Transverse colon (tissue), 4 donors: Measurements from ENCODE around the gene JDP2. TPM values are rescaled to one million over a fixed set of nuclear protein-coding genes. Genes with fewer than 3 reads are reported as not detected.

Experiments used
- DNase-seq: peaks from one replicate; pipeline ENCODE4 v3.0.0-alpha.2; 2019
- H3K27ac ChIP-seq, 4 donors: fragments of 200-600 bp; sonication (generic); 2 replicates each; pipeline ENCODE4 v1.5.1; 2016 to 2018; ENCODE audit warnings: inconsistent platforms in 4 of 4
- H3K27me3 ChIP-seq: fragments of 200-600 bp; sonication (generic); 2 replicates; pipeline ENCODE4 v1.5.1; 2017; ENCODE audit warnings: inconsistent platforms
- H3K36me3 ChIP-seq, 4 donors: fragments of 200-600 bp; sonication (generic); 2 replicates each; pipeline ENCODE4 v1.5.1; 2017 to 2019; ENCODE audit warnings: inconsistent platforms in 4 of 4
- H3K4me1 ChIP-seq, 4 donors: fragments of 200-600 bp; sonication (generic); 2 replicates each; pipeline ENCODE4 v1.5.1; 2017 to 2020; ENCODE audit warnings: inconsistent platforms in 4 of 4
- H3K4me3 ChIP-seq, 4 donors: fragments of 200-600 bp; sonication (generic); 1 replicate in 1 of 4; 2 replicates in 3 of 4; pipeline versions ENCODE4 v1.5.1 to v1.6.1; 2017 to 2019; ENCODE audit warnings: inconsistent platforms in 4 of 4
- H3K9me3 ChIP-seq, 2 donors: fragments of 200-600 bp; sonication (generic); 2 replicates each; pipeline ENCODE4 v1.5.1; 2017 to 2019; ENCODE audit warnings: inconsistent platforms in 2 of 2
- CTCF ChIP-seq, 5 experiments: fragments of 200-600 bp in 3 of 5; fragments of 450-650 bp in 2 of 5; sonication (generic) in 3 of 5; IDR thresholded peaks; 1 replicate in 2 of 5; 2 replicates in 3 of 5; pipeline ENCODE4 v1.5.1; 2016 to 2017; ENCODE audit warnings: antibody characterized with exemption in 5 of 5, inconsistent platforms in 3 of 5, mild to moderate bottlenecking in 2 of 5, moderate library complexity in 1 of 5
- EP300 ChIP-seq: sonication (generic); formaldehyde crosslinking; IDR thresholded peaks from one replicate; pipeline ENCODE4 v1.6.1; 2017; ENCODE audit warnings: antibody characterized with exemption, low read depth
- POLR2A ChIP-seq: fragments of 450-650 bp; IDR thresholded peaks from one replicate; pipeline ENCODE4 v1.6.1; 2016; ENCODE audit warnings: antibody characterized with exemption, mild to moderate bottlenecking, moderate library complexity
- POLR2AphosphoS5 ChIP-seq, 3 donors: sonication (generic); formaldehyde crosslinking; IDR thresholded peaks; one replicate each; pipeline ENCODE4 v1.6.1; 2016; ENCODE audit warnings: antibody characterized with exemption in 3 of 3
- WGBS, 2 donors: methylation state at CpG; one replicate each; pipeline ENCODE4 v1.1.5; 2018; ENCODE audit warnings: low coverage in 1 of 2; 5-methylcytosine and 5-hydroxymethylcytosine counted together
- in situ Hi-C, 4 donors: fragments of 200-750 bp; cut with MboI; loops; one replicate each; pipeline versions ENCODE4 v1.15.0 to v1.15.1; 2017; ENCODE audit warnings: low sequenced_read_pairs in 3 of 4, low pct_ligation_motif_present in 1 of 4, low pct_unique_long_range_greater_than_20kb in 1 of 4
- intact Hi-C: fragments of 100-400 bp; cut with DNase I; formaldehyde crosslinking; loops from one replicate; pipeline ENCODE4 v1.15.1; 2023; ENCODE audit warnings: low total_unique reads
- total RNA-seq, 4 donors: library from RNA; depleted of rRNA; stranded (reverse); fragments of >200 nt; gene quantifications; one replicate each; pipeline ENCODE4 v1.1.0, GENCODE V29; 2016

The JDP2 gene
- total RNA-seq, 4 donors from 2014 or later: 49.2 to 108 (median 57.8) TPM

GRCh38 chr14:75427126-75427481 lies 718 bp upstream of the JDP2 start:
- intact Hi-C loops (no loop called here), in situ Hi-C loops (no loop called here)
- WGBS, 2 donors: 23% methylated on average over 6 of the region's 15 CpGs; no CpG with 5 or more reads in 1 of the 2 donors
- H3K36me3 ChIP-seq: no peaks in the 10 kb centered on the region
- H3K27ac ChIP-seq: peak overlapping the region; percentile 90 to 95 (median 92)
- H3K27me3 ChIP-seq: no peaks in the 10 kb centered on the region
- peak; percentile 33 for DNase-seq
- H3K4me1 ChIP-seq: peaks cover 28 to 49% (median 39%) of the 10 kb centered on the region in 4 donors
- peak overlapping the region; percentile 23 to 89 (median 66) for H3K4me3 ChIP-seq
- no peaks in the 10 kb centered on the region for H3K9me3 ChIP-seq
- TF ChIP-seq EP300 (no peak), POLR2AphosphoS5 (IDR thresholded peaks at IDR 0.05) (no peak), CTCF (IDR thresholded peaks at IDR 0.05) (no peak), POLR2A (no peak)

DNA sequence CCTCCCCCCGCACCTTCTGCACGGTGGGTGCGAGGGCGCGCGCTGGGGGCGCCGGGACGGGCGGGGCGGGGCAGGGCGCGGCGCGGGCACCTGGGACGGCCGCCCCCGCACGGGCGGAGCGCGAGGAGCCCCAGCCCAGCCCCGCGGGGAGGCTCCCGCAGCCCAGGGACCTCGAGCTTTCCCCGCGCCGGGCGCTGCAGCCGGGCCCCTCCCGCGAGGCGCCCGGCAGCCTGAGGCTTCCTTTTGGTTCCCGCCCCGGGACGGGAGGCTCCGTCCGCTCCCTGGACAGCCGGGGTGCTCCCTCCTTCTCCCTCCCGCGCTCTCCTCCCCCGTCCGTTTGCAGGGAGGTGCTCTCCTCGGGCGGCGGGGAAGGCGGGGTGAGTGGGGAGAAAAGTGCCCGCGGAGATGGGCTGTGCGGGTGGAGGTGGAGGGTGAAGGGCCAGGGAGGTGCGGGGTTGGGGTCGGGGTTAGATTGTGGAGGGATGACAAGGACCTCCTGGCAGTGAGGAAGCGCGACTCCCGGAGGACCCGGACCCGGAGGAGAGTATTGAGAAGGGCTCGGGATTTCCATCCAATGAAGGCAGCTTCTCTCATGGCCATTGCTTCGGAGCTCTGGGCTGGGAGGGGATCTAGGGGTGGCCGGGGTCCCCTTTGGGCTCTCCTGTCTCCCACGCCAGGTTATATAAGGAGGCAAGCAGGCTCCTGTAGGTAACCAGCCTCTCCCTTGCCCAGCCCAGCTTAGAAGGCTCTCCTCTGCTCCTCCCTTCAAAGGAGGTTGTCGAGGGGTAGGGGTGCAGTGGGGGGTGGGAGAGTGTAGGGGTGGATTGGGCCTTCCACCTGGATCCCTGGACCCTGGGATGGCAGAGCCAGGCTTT lies 645 bp downstream of the JDP2 start:
- peak; percentile 63 for DNase-seq
- Histone ChIP-seq H3K27me3 (no peaks in the 10 kb centered on the region), H3K27ac (peak overlapping the region; percentile 86 to 92 (median 91)), H3K9me3 (no peaks in the 10 kb centered on the region), H3K36me3 (no peaks in the 10 kb centered on the region), H3K4me1 (peaks cover 30 to 63% (median 45%) of the 10 kb centered on the region in 4 donors), H3K4me3 (peak overlapping the region; percentile 62 to 93 (median 76))
- 5% methylated on average over 15 of the region's 64 CpGs; no CpG with 5 or more reads in 1 of the 2 donors for WGBS, 2 donors
- in situ Hi-C loops: no loop called here
- TF ChIP-seq POLR2A: no peak
- no peak for TF ChIP-seq EP300
- TF ChIP-seq POLR2AphosphoS5 (IDR thresholded peaks at IDR 0.05): peak in 2 of 3 donors; percentile 21 to 48
- TF ChIP-seq CTCF (IDR thresholded peaks at IDR 0.05): no peak
- intact Hi-C loops: no loop called here

DNA sequence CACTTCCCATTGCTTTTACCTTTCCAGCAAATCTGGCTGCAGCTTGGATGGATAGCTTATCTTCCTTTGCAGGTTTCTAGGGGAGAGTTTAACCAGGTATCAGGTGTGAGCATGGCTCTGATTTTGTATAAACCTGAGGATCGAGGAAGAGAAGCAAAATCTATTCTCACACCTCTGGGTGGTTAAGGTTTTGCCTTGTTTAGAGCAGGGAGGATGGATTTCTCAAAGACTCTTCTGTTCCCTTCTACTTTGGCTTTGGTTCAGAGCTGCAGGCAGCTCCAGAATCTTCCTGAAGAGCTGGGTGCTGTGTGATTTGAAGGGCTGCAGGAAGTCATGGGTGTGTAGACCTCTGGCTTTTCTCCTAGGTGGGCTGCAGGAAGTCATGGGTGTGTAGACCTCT lies 1.7 kb downstream of the JDP2 start:
- in situ Hi-C loops: no loop called here
- no peak for DNase-seq
- 33 to 41% methylated on average over 1 of the region's 1 CpG for WGBS, 2 donors
- H3K4me1 ChIP-seq: peaks cover 40 to 73% (median 53%) of the 10 kb centered on the region in 4 donors
- intact Hi-C loops: no loop called here
- H3K36me3 ChIP-seq: no peaks in the 10 kb centered on the region
- no peaks in the 10 kb centered on the region for H3K27me3 ChIP-seq
- H3K4me3 ChIP-seq: peak overlapping the region in 1 of 4 donors; percentile 93
- H3K9me3 ChIP-seq: no peaks in the 10 kb centered on the region
- TF ChIP-seq CTCF (IDR thresholded peaks at IDR 0.05) (no peak), POLR2AphosphoS5 (IDR thresholded peaks at IDR 0.05) (no peak), EP300 (no peak), POLR2A (no peak)
- H3K27ac ChIP-seq: peak overlapping the region; percentile 86 to 92 (median 91)

DNA sequence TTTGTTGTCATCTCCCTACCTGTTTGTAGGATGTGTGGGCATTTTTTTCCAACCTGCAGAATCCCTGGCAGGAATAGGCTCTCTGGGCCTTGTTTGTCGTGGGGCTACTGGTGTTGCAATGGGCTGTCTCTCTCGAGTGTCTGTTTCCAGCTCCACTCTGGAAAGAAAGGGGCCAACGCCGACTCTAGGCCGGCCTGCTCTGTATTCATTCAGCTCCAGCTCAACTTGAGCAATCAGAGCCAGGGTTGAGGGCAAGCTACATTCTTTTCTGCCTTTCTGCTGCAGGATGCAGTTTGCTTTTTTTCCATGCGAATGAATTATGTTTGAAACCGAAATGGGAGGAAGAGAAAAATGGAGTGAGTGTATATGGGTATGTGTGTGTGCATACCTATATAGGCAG lies 2.3 kb downstream of the JDP2 start:
- Histone ChIP-seq H3K9me3 (no peaks in the 10 kb centered on the region), H3K27ac (peak overlapping the region; percentile 86 to 92 (median 91)), H3K4me3 (peak overlapping the region in 1 of 4 donors; percentile 93), H3K36me3 (no peaks in the 10 kb centered on the region), H3K4me1 (peaks cover 46 to 79% (median 55%) of the 10 kb centered on the region in 4 donors), H3K27me3 (no peaks in the 10 kb centered on the region)
- in situ Hi-C loops: no loop called here
- intact Hi-C loops: no loop called here
- TF ChIP-seq POLR2AphosphoS5 (IDR thresholded peaks at IDR 0.05) (no peak), EP300 (no peak), CTCF (IDR thresholded peaks at IDR 0.05) (no peak), POLR2A (no peak)
- no peak for DNase-seq
- WGBS, 2 donors: 70 to 92% methylated on average over 2 to 7 of the region's 7 CpGs
